Measurements from ENCODE around the gene FAM53B. TPM values are rescaled to one million over a fixed set of nuclear protein-coding genes. Genes with fewer than 3 reads are reported as not detected.

The FAM53B gene
- total RNA-seq, 1 donor from 2014 or later: 35.1 TPM

GRCh38 chr10:124696446-124697392 lies 47.5 kb downstream of the FAM53B start:
- no peak for DNase-seq

- DNase-seq: no peak
Measured at GRCh38 chr10:124695259-124695658, 48.9 kb downstream of the FAM53B start.

- DNase-seq: no peak
Measured at GRCh38 chr10:124694481-124695220, 49.5 kb downstream of the FAM53B start.

- no peak for DNase-seq
Measured at GRCh38 chr10:124693801-124694416, 50.3 kb downstream of the FAM53B start.

GRCh38 chr10:124693396-124693795 lies 50.8 kb downstream of the FAM53B start:
- DNase-seq: no peak

- no peak for DNase-seq
Measured at GRCh38 chr10:124692100-124692446, 52.1 kb downstream of the FAM53B start.

- DNase-seq: no peak
Measured at GRCh38 chr10:124691421-124692099, 52.6 kb downstream of the FAM53B start.

GRCh38 chr10:124691002-124691401 lies 53.2 kb downstream of the FAM53B start:
- no peak for DNase-seq

- DNase-seq: no peak
Measured at GRCh38 chr10:124689911-124690498, 54.2 kb downstream of the FAM53B start.

GRCh38 chr10:124688889-124689670 lies 55.1 kb downstream of the FAM53B start:
- no peak for DNase-seq

- no peak for DNase-seq
Measured at GRCh38 chr10:124688386-124688785, 55.8 kb downstream of the FAM53B start.

GRCh38 chr10:124686707-124687376 lies 57.3 kb downstream of the FAM53B start:
- peak; percentile 67 for DNase-seq

GRCh38 chr10:124685261-124685660 lies 58.9 kb downstream of the FAM53B start:
- peak; percentile 48 for DNase-seq

- DNase-seq: no peak
Measured at GRCh38 chr10:124683814-124684213, 60.4 kb downstream of the FAM53B start.

- no peak for DNase-seq
Measured at GRCh38 chr10:124681626-124682552, 62.3 kb downstream of the FAM53B start.

GRCh38 chr10:124681091-124681490 lies 63.1 kb downstream of the FAM53B start:
- DNase-seq: no peak

- no peak for DNase-seq
Measured at GRCh38 chr10:124680675-124681074, 63.5 kb downstream of the FAM53B start.

- no peak for DNase-seq
Measured at GRCh38 chr10:124679401-124679800, 64.8 kb downstream of the FAM53B start.

GRCh38 chr10:124678557-124679240 lies 65.5 kb downstream of the FAM53B start:
- no peak for DNase-seq
